Neural cell (in vitro differentiated cells): Measurements from ENCODE around the gene ATP2A1. TPM values are rescaled to one million over a fixed set of nuclear protein-coding genes. Genes with fewer than 3 reads are reported as not detected.

ENCODE experiments used
- H2AFZ ChIP-seq: fragments of 200-600, 300-800 bp; sonication (generic), shearing (Covaris generic); 2 replicates; pipeline ENCODE4 v1.6.0; 2014; ENCODE audit warnings: low read depth, mild to moderate bottlenecking, antibody characterized with exemption, low read length, moderate library complexity
- H3F3A ChIP-seq: fragments of 200-600 bp; shearing (Covaris generic); 2 replicates; pipeline ENCODE4 v1.6.1; 2016; ENCODE audit warnings: mild to moderate bottlenecking, moderate library complexity, mixed read lengths, antibody characterized with exemption, low read length; ENCODE audit not compliant: insufficient read depth, poor library complexity, severe bottlenecking
- H3K27ac ChIP-seq: fragments of 200-600, 300-800 bp; sonication (generic), shearing (Covaris generic); 2 replicates; pipeline ENCODE4 v1.5.1; 2014; ENCODE audit warnings: mild to moderate bottlenecking, low read length, moderate library complexity
- H3K27me3 ChIP-seq: fragments of 300-800, 200-600 bp; sonication (generic), shearing (Covaris generic); 2 replicates; pipeline ENCODE4 v1.6.0; 2014; ENCODE audit warnings: mild to moderate bottlenecking, low read depth, low read length, moderate library complexity; ENCODE audit not compliant: insufficient read depth
- H3K36me3 ChIP-seq: fragments of 300-800, 200-600 bp; sonication (generic), shearing (Covaris generic); 2 replicates; pipeline ENCODE4 v1.5.1; 2014; ENCODE audit warnings: mild to moderate bottlenecking, antibody characterized with exemption, low read length, moderate library complexity; ENCODE audit not compliant: insufficient read depth
- H3K4me2 ChIP-seq: fragments of 300-800, 200-600 bp; sonication (generic), shearing (Covaris generic); 2 replicates; pipeline ENCODE4 v1.6.0; 2014; ENCODE audit warnings: mild to moderate bottlenecking, low read length
- H3K4me3 ChIP-seq: fragments of 300-800, 200-600 bp; sonication (generic), shearing (Covaris generic); 2 replicates; pipeline ENCODE4 v1.5.1; 2014; ENCODE audit warnings: mild to moderate bottlenecking, low read length, moderate library complexity
- H3K79me2 ChIP-seq: fragments of 200-600 bp; shearing (Covaris generic); replicated peaks from 2 replicates; pipeline ENCODE4 v1.6.0; 2014; ENCODE audit warnings: mild to moderate bottlenecking, low read length, moderate library complexity; ENCODE audit not compliant: insufficient read depth
- H3K9ac ChIP-seq: fragments of 300-800, 200-600 bp; sonication (generic), shearing (Covaris generic); 2 replicates; pipeline ENCODE4 v1.6.1; 2016; ENCODE audit warnings: mild to moderate bottlenecking, low read length, mixed read lengths
- H3K9me2 ChIP-seq: fragments of 200-600 bp; shearing (Covaris generic); 2 replicates; pipeline ENCODE4 v1.6.1; 2016; ENCODE audit warnings: mild to moderate bottlenecking, low read length, mixed read lengths; ENCODE audit not compliant: insufficient read depth
- H3K9me3 ChIP-seq: fragments of 200-600, 300-800 bp; sonication (generic), shearing (Covaris generic); 2 replicates; pipeline ENCODE4 v1.6.1; 2016; ENCODE audit warnings: mild to moderate bottlenecking, mixed run types, low read length, moderate library complexity, mixed read lengths
- H4K20me1 ChIP-seq: fragments of 200-600 bp; shearing (Covaris generic); 2 replicates; pipeline ENCODE4 v1.6.1; 2016; ENCODE audit warnings: mild to moderate bottlenecking, mixed run types; ENCODE audit not compliant: insufficient read depth
- EP300 ChIP-seq: fragments of 450-650 bp; conservative IDR thresholded peaks from 2 replicates; pipeline ENCODE4 v1.6.1; 2014; ENCODE audit warnings: antibody characterized with exemption, mild to moderate bottlenecking, moderate library complexity; ENCODE audit not compliant: poor library complexity, severe bottlenecking
- EZH2 ChIP-seq: fragments of 200-600, 300-800 bp; shearing (Covaris generic), sonication (generic); IDR thresholded peaks from 2 replicates; pipeline ENCODE4 v1.6.1; 2014; ENCODE audit warnings: antibody characterized with exemption, low read length, borderline replicate concordance, mild to moderate bottlenecking; ENCODE audit not compliant: insufficient read depth, poor library complexity, severe bottlenecking
- MXI1 ChIP-seq: fragments of 450-650 bp; conservative IDR thresholded peaks from 2 replicates; pipeline ENCODE4 v1.6.1; 2014; ENCODE audit warnings: antibody characterized with exemption, mild to moderate bottlenecking; ENCODE audit not compliant: poor library complexity, severe bottlenecking
- POLR2AphosphoS5 ChIP-seq: IDR thresholded peaks from 2 replicates; pipeline ENCODE4 v1.6.1; 2012
- RAD21 ChIP-seq: fragments of 450-650 bp; conservative IDR thresholded peaks from 2 replicates; pipeline ENCODE4 v1.6.1; 2014; ENCODE audit warnings: antibody characterized with exemption, mild to moderate bottlenecking, moderate library complexity
- SMC3 ChIP-seq: fragments of 450-650 bp; conservative IDR thresholded peaks from 2 replicates; pipeline ENCODE4 v1.6.1; 2014; ENCODE audit warnings: antibody characterized with exemption, mild to moderate bottlenecking, moderate library complexity; ENCODE audit not compliant: poor library complexity
- TAF1 ChIP-seq: IDR thresholded peaks from 2 replicates; pipeline ENCODE4 v1.6.1; 2012; ENCODE audit warnings: low read depth
- polyA plus RNA-seq: library from polyadenylated mRNA; depleted of rRNA; stranded (reverse); fragments of >200 nt; gene quantifications from 2 replicates; pipeline ENCODE4 v1.2.3, GENCODE V29; 2014
- TF ChIP-seq, protein P1 (sequence below): IDR thresholded peaks from 2 replicates; pipeline ENCODE4 v1.6.1; 2012; ENCODE audit warnings: borderline replicate concordance
- TF ChIP-seq, protein P2 (sequence below): fragments of 450-650 bp; IDR thresholded peaks from 2 replicates; pipeline ENCODE4 v1.5.1; 2014; ENCODE audit warnings: antibody characterized with exemption, mild to moderate bottlenecking, moderate library complexity; ENCODE audit not compliant: poor library complexity, severe bottlenecking

The ATP2A1 gene
- polyA plus RNA-seq, 1 donor from 2014 or later: 0.06 TPM

DNA sequence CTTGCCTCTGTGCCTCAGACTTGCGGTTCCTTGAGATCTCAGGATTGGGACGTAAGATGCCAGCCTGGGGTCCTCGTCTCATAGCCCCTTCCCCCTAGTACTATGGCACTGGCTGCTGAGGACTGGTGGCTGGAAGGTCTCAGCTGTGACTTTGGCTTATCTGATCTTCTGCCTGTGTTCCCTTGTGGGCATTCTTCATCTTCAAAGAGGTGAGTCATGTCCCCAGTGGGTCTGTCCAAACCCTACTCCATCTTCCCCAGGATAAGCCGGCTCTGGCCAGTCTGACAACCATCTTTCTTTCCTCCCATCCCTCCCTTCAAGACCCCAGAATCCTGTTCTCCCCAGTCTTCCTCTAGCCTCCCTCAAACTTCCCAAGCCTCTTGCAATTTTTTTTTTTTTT lies 57.1 kb downstream of the ATP2A1 start:
- Histone ChIP-seq H3K4me2 (no peak overlapping the region), H3K9me2 (no peaks in the 10 kb centered on the region), H3K9me3 (no peaks in the 10 kb centered on the region), H3K4me3 (no peak overlapping the region), H3F3A (no peaks in the 10 kb centered on the region), H3K27ac (no peak overlapping the region), H3K79me2 (no peaks in the 10 kb centered on the region), H3K36me3 (no peaks in the 10 kb centered on the region), H2AFZ (no peak overlapping the region), H4K20me1 (no peaks in the 10 kb centered on the region), H3K27me3 (no peaks in the 10 kb centered on the region), H3K9ac (no peak overlapping the region)
- TF ChIP-seq, protein P1, sequence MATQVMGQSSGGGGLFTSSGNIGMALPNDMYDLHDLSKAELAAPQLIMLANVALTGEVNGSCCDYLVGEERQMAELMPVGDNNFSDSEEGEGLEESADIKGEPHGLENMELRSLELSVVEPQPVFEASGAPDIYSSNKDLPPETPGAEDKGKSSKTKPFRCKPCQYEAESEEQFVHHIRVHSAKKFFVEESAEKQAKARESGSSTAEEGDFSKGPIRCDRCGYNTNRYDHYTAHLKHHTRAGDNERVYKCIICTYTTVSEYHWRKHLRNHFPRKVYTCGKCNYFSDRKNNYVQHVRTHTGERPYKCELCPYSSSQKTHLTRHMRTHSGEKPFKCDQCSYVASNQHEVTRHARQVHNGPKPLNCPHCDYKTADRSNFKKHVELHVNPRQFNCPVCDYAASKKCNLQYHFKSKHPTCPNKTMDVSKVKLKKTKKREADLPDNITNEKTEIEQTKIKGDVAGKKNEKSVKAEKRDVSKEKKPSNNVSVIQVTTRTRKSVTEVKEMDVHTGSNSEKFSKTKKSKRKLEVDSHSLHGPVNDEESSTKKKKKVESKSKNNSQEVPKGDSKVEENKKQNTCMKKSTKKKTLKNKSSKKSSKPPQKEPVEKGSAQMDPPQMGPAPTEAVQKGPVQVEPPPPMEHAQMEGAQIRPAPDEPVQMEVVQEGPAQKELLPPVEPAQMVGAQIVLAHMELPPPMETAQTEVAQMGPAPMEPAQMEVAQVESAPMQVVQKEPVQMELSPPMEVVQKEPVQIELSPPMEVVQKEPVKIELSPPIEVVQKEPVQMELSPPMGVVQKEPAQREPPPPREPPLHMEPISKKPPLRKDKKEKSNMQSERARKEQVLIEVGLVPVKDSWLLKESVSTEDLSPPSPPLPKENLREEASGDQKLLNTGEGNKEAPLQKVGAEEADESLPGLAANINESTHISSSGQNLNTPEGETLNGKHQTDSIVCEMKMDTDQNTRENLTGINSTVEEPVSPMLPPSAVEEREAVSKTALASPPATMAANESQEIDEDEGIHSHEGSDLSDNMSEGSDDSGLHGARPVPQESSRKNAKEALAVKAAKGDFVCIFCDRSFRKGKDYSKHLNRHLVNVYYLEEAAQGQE: no peak
- TF ChIP-seq POLR2AphosphoS5 (no peak), MXI1 (no peak), SMC3 (no peak), EZH2 (no peak), RAD21 (no peak), TAF1 (no peak), EP300 (no peak)
- TF ChIP-seq, protein P2, sequence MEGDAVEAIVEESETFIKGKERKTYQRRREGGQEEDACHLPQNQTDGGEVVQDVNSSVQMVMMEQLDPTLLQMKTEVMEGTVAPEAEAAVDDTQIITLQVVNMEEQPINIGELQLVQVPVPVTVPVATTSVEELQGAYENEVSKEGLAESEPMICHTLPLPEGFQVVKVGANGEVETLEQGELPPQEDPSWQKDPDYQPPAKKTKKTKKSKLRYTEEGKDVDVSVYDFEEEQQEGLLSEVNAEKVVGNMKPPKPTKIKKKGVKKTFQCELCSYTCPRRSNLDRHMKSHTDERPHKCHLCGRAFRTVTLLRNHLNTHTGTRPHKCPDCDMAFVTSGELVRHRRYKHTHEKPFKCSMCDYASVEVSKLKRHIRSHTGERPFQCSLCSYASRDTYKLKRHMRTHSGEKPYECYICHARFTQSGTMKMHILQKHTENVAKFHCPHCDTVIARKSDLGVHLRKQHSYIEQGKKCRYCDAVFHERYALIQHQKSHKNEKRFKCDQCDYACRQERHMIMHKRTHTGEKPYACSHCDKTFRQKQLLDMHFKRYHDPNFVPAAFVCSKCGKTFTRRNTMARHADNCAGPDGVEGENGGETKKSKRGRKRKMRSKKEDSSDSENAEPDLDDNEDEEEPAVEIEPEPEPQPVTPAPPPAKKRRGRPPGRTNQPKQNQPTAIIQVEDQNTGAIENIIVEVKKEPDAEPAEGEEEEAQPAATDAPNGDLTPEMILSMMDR: no peak

DNA sequence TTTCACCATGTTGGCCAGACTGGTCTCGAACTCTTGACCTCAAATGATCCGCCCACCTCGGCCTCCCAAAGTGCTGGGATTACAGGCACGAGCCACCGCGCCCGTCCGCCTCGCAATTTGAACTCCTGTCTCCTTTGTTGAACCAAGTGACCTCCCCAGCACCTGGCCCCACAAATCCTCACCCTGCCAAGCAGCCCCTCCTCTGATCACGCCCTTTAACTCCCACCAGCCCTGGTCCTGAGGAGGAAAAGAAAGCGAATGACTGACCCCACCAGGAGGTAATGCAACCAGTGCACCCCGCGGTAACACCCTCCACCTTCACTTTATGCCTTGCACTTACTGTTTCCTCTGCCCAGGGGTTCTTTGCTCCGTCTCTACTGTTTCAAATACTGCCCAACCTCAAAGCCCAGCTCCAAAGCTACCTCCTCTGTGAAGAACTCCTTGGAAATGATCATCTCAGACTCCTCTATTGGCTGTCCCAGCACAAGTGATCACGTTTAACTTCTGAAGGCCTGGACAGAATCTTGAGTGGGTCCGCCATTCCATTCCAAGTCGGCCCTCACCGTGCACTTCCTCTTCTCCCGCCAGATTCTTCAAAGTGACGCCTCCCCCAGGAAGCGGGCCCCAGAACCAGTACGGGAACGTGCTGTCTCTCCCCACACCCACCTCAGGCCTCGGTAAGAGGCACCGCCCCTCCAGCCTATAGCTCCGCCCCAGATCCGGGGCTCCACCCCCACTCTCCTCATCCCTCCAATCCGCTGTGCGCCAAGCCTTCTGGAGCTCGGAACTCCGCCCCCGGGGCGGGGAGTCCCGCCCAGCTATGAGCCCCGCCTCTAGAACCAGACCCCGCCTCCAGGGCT lies 57.9 kb downstream of the ATP2A1 start:
- no peaks in the 10 kb centered on the region for H3K79me2 ChIP-seq
- no peaks in the 10 kb centered on the region for H4K20me1 ChIP-seq
- no peak overlapping the region for H2AFZ ChIP-seq
- H3K4me2 ChIP-seq: no peak overlapping the region
- no peak overlapping the region for H3K27ac ChIP-seq
- no peaks in the 10 kb centered on the region for H3F3A ChIP-seq
- no peak overlapping the region for H3K4me3 ChIP-seq
- no peak overlapping the region for H3K9ac ChIP-seq
- no peaks in the 10 kb centered on the region for H3K9me3 ChIP-seq
- no peaks in the 10 kb centered on the region for H3K36me3 ChIP-seq
- no peaks in the 10 kb centered on the region for H3K9me2 ChIP-seq
- TF ChIP-seq POLR2AphosphoS5 (no peak), TAF1 (no peak)
- H3K27me3 ChIP-seq: no peaks in the 10 kb centered on the region
